Measurements from ENCODE around the gene ITPR2.

DNA sequence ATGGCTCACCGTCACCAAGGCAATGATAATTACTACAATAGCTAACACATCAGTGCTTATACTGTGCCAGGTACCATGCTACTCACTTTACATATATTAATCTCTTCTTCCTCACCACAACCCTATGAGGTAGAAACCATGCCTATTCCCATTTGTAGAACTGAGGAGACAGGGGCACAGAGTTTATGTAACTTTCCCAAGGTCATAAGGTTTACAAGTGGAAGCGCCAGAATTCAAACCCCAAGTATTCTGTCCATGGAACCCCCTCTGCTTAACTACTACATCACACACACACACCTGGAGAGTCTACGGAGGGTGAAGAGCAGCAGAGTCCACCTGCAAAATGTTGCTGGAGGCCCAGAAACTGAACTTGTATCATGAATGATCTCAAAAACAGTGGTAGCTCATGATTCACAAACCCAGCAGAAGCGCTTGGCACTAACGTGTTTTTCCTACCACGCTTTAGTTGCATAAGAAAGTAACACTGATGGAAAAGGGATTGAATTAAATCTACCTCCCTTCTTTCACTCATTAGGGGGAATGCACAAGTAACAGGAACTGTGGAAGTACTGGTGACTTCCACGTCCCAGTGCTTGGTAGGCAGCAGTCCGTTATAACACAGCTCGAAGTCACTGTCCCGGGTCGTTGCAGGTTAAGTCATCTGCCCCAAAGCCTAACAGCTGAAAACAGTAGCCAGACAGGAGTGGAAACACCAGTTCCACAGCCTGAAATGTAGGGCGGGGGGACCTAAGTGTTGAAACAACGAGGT lies 2.0 kb downstream of the ITPR2 start:
- TF ChIP-seq, protein P1, sequence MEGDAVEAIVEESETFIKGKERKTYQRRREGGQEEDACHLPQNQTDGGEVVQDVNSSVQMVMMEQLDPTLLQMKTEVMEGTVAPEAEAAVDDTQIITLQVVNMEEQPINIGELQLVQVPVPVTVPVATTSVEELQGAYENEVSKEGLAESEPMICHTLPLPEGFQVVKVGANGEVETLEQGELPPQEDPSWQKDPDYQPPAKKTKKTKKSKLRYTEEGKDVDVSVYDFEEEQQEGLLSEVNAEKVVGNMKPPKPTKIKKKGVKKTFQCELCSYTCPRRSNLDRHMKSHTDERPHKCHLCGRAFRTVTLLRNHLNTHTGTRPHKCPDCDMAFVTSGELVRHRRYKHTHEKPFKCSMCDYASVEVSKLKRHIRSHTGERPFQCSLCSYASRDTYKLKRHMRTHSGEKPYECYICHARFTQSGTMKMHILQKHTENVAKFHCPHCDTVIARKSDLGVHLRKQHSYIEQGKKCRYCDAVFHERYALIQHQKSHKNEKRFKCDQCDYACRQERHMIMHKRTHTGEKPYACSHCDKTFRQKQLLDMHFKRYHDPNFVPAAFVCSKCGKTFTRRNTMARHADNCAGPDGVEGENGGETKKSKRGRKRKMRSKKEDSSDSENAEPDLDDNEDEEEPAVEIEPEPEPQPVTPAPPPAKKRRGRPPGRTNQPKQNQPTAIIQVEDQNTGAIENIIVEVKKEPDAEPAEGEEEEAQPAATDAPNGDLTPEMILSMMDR (conservative IDR thresholded peaks at IDR 0.05; ENCODE audit: low read depth, low read length) = no peak
- TF ChIP-seq EZH2 (IDR thresholded peaks at IDR 0.05; ENCODE audit: low read length, unreplicated experiment) = no peak

All from PC-3 (cell line).